Neural crest cell (in vitro differentiated cells): ENCODE data around the gene DCHS1. TPM values are rescaled to one million over a fixed set of nuclear protein-coding genes. Genes with fewer than 3 reads are reported as not detected.

ENCODE experiments used
- DNase-seq: peaks from one replicate; pipeline ENCODE4 v3.0.0; 2021; ENCODE audit warnings: low read depth, mixed read lengths, low spot score
- H3K27ac Mint-ChIP-seq: one replicate; pipeline ENCODE4 v1.8.0; 2021; ENCODE audit warnings: mild to moderate bottlenecking, mixed read lengths; ENCODE audit not compliant: unreplicated experiment
- H3K27me3 Mint-ChIP-seq: 2 replicates; pipeline ENCODE4 v1.8.0; 2021; ENCODE audit warnings: low read depth, mild to moderate bottlenecking, mixed read lengths
- H3K36me3 Mint-ChIP-seq: 2 replicates; pipeline ENCODE4 v1.8.0; 2021; ENCODE audit warnings: low read depth, mild to moderate bottlenecking, mixed read lengths
- H3K4me1 Mint-ChIP-seq: 2 replicates; pipeline ENCODE4 v1.8.0; 2021; ENCODE audit warnings: mixed read lengths
- H3K4me3 Mint-ChIP-seq: one replicate; pipeline ENCODE4 v1.8.0; 2021; ENCODE audit warnings: mild to moderate bottlenecking, mixed read lengths
- H3K9me3 Mint-ChIP-seq: 2 replicates; pipeline ENCODE4 v1.8.0; 2021; ENCODE audit warnings: mixed read lengths
- CTCF ChIP-seq: fragments of 200-600 bp; sonication (generic); conservative IDR thresholded peaks from 2 replicates; pipeline ENCODE4 v1.5.0; 2021; ENCODE audit warnings: antibody characterized with exemption, mild to moderate bottlenecking
- total RNA-seq: library from RNA; stranded (reverse); gene quantifications from 2 replicates; pipeline ENCODE4 v1.2.1, GENCODE V29; 2021

DCHS1 gene
- total RNA-seq, 1 donor from 2014 or later, result 40.4 TPM

- no peak overlapping the region for H3K27ac Mint-ChIP-seq
- no peaks in the 10 kb centered on the region for H3K36me3 Mint-ChIP-seq
- H3K4me3 Mint-ChIP-seq, result no peak overlapping the region
- no peak for DNase-seq
- no peaks in the 10 kb centered on the region for H3K9me3 Mint-ChIP-seq
- peaks cover 17% of the 10 kb centered on the region for H3K27me3 Mint-ChIP-seq
- no peak for TF ChIP-seq CTCF
- H3K4me1 Mint-ChIP-seq, result peaks cover 11% of the 10 kb centered on the region
These were observed 1.2 kb downstream of the DCHS1 start for GRCh38 chr11:6654281-6655019.

GRCh38 chr11:6653656-6654055 lies 2.0 kb downstream of the DCHS1 start:
- DNase-seq, result no peak
- Mint-ChIP-seq H3K9me3 (no peaks in the 10 kb centered on the region), H3K4me3 (no peak overlapping the region), H3K4me1 (peaks cover 11% of the 10 kb centered on the region), H3K27ac (no peak overlapping the region), H3K27me3 (peaks cover 17% of the 10 kb centered on the region), H3K36me3 (no peaks in the 10 kb centered on the region)
- TF ChIP-seq CTCF, result no peak

GRCh38 chr11:6653097-6653496 lies 2.5 kb downstream of the DCHS1 start:
- no peaks in the 10 kb centered on the region for H3K9me3 Mint-ChIP-seq
- peaks cover 17% of the 10 kb centered on the region for H3K27me3 Mint-ChIP-seq
- TF ChIP-seq CTCF, result no peak
- no peak overlapping the region for H3K27ac Mint-ChIP-seq
- H3K36me3 Mint-ChIP-seq, result no peaks in the 10 kb centered on the region
- H3K4me1 Mint-ChIP-seq, result peaks cover 11% of the 10 kb centered on the region
- no peak overlapping the region for H3K4me3 Mint-ChIP-seq
- DNase-seq, result no peak

GRCh38 chr11:6652182-6652581 lies 3.4 kb downstream of the DCHS1 start:
- Mint-ChIP-seq H3K4me1 (peaks cover 11% of the 10 kb centered on the region), H3K27me3 (peaks cover 13% of the 10 kb centered on the region), H3K4me3 (no peak overlapping the region), H3K27ac (no peak overlapping the region), H3K9me3 (no peaks in the 10 kb centered on the region), H3K36me3 (no peaks in the 10 kb centered on the region)
- DNase-seq, result no peak
- no peak for TF ChIP-seq CTCF

- Mint-ChIP-seq H3K36me3 (no peaks in the 10 kb centered on the region), H3K4me1 (no peaks in the 10 kb centered on the region), H3K9me3 (no peaks in the 10 kb centered on the region), H3K27me3 (peaks cover 1% of the 10 kb centered on the region), H3K4me3 (no peak overlapping the region), H3K27ac (no peak overlapping the region)
- DNase-seq, result no peak
- TF ChIP-seq CTCF, result no peak
These were observed 4.6 kb downstream of the DCHS1 start for GRCh38 chr11:6650980-6651379.
